ENCODE results near the gene CACNB2.
A peak's percentile ranks its signal among the peaks of the same experiment; 100 is the strongest.

The CACNB2 gene

GRCh38 chr10:18210711-18211110, 70.5 kb downstream of the CACNB2 start:
- Histone ChIP-seq H3K4me2 (no peak overlapping the region), H3K36me3 (no peaks in the 10 kb centered on the region), H3K27me3 (no peaks in the 10 kb centered on the region)

GRCh38 chr10:18211862-18212261, 71.6 kb downstream of the CACNB2 start:
- no peak for TF ChIP-seq Cebpa-rat (IDR thresholded peaks at IDR 0.05)
- Histone ChIP-seq H3K4me3 (no peak overlapping the region), H3K9ac (no peak overlapping the region), H4K20me1 (no peaks in the 10 kb centered on the region), H3K4me2 (no peak overlapping the region), H3K4me1 (peaks cover 18% of the 10 kb centered on the region), H3K27ac (no peak overlapping the region), H3K36me3 (no peaks in the 10 kb centered on the region), H3K9me3 (no peaks in the 10 kb centered on the region), H3K27me3 (no peaks in the 10 kb centered on the region)

More at GRCh38 chr10:18210711-18211110, 70.5 kb downstream of the CACNB2 start:
- Histone ChIP-seq H3K9me3 (no peaks in the 10 kb centered on the region), H3K27ac (no peak overlapping the region), H4K20me1 (no peaks in the 10 kb centered on the region), H3K4me3 (no peak overlapping the region), H3K9ac (no peak overlapping the region), H3K4me1 (peaks cover 18% of the 10 kb centered on the region)
- TF ChIP-seq Cebpa-rat (IDR thresholded peaks at IDR 0.05): no peak

DNA sequence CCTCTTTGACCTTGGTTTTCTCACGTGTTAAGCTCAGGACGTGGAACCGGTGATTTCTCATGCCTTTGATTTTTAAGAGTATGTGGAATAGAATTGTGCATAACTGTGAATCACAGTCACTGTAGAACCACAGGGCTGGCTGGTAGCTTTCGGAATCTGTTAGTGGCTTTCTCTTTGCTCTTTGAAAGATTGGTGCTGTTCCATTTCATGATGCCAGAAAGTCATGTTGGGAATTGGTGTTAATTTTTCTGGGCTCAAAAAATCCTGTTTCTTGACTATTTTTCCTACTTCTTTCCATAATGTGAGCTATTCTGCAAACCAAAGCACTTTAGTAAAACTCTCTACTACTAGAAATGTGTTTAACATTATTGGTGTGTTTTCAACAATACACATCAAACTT, 73.0 kb downstream of the CACNB2 start:
- H4K20me1 ChIP-seq: no peaks in the 10 kb centered on the region
- TF ChIP-seq Cebpa-rat (IDR thresholded peaks at IDR 0.05): no peak
- no peaks in the 10 kb centered on the region for H3K27me3 ChIP-seq
- no peak overlapping the region for H3K4me3 ChIP-seq
- H3K9ac ChIP-seq: no peak overlapping the region
- no peaks in the 10 kb centered on the region for H3K36me3 ChIP-seq
- peaks cover 18% of the 10 kb centered on the region for H3K4me1 ChIP-seq
- no peak overlapping the region for H3K27ac ChIP-seq
- peak overlapping the region; percentile 48 for H3K4me2 ChIP-seq
- H3K9me3 ChIP-seq: no peaks in the 10 kb centered on the region

GRCh38 chr10:18214691-18215563, 74.7 kb downstream of the CACNB2 start:
- no peaks in the 10 kb centered on the region for H4K20me1 ChIP-seq
- H3K4me3 ChIP-seq: no peak overlapping the region
- H3K4me2 ChIP-seq: no peak overlapping the region
- no peaks in the 10 kb centered on the region for H3K36me3 ChIP-seq
- H3K9ac ChIP-seq: no peak overlapping the region
- no peak for TF ChIP-seq Cebpa-rat (IDR thresholded peaks at IDR 0.05)
- H3K9me3 ChIP-seq: no peaks in the 10 kb centered on the region
- no peaks in the 10 kb centered on the region for H3K27me3 ChIP-seq
- peaks cover 12% of the 10 kb centered on the region for H3K4me1 ChIP-seq
- no peak overlapping the region for H3K27ac ChIP-seq

DNA sequence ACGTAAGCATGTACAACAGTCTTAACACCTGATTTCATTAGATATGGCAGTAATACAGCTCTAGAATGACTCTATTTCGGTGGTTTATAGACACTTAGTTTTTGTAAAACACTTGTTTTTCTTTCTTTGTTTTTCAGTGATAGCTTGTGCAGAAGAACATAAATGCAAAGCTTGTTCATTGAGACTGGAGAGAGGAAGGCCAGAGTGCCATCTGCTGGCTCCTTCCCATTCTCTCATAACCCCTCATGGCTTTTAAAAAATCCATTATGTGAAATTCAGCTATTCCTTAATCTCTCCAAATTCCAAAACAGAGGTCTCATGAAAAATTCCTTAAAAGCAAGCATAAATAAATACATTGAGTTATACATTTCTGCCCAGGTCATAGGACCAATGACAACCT, 76.3 kb downstream of the CACNB2 start:
- Histone ChIP-seq H3K9ac (no peak overlapping the region), H4K20me1 (no peaks in the 10 kb centered on the region), H3K27me3 (no peaks in the 10 kb centered on the region), H3K36me3 (no peaks in the 10 kb centered on the region), H3K4me2 (no peak overlapping the region), H3K4me1 (peaks cover 12% of the 10 kb centered on the region), H3K9me3 (no peaks in the 10 kb centered on the region), H3K27ac (no peak overlapping the region), H3K4me3 (no peak overlapping the region)
- TF ChIP-seq Cebpa-rat (IDR thresholded peaks at IDR 0.05): no peak

GRCh38 chr10:18217577-18217976, 77.4 kb downstream of the CACNB2 start:
- TF ChIP-seq Cebpa-rat (IDR thresholded peaks at IDR 0.05): no peak
- H3K4me2 ChIP-seq: no peak overlapping the region
- H3K36me3 ChIP-seq: no peaks in the 10 kb centered on the region
- H3K27me3 ChIP-seq: no peaks in the 10 kb centered on the region
- no peaks in the 10 kb centered on the region for H4K20me1 ChIP-seq
- no peak overlapping the region for H3K9ac ChIP-seq
- H3K4me3 ChIP-seq: no peak overlapping the region
- H3K27ac ChIP-seq: no peak overlapping the region
- peaks cover 11% of the 10 kb centered on the region for H3K4me1 ChIP-seq
- no peaks in the 10 kb centered on the region for H3K9me3 ChIP-seq

DNA sequence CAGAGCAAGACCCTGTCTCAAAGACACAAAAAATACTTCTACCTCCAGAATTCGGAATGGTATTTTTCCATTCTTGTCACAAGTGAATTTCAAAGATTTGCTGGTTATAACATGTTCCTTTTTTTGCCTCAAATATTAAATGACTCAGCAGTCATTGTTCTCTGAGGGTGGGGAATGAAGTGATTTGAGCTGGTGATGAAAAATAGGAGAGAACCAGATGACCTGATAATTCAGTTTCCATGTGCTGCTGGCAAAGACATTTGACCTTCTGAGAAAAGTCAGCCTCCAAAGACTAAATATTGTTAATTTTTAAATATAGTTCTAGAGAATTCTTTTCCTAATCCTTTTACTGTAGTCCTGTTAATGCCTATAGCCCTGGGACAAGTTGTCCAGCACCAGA, 78.9 kb downstream of the CACNB2 start:
- no peaks in the 10 kb centered on the region for H3K9me3 ChIP-seq
- no peaks in the 10 kb centered on the region for H3K36me3 ChIP-seq
- no peak overlapping the region for H3K27ac ChIP-seq
- no peaks in the 10 kb centered on the region for H4K20me1 ChIP-seq
- H3K27me3 ChIP-seq: no peaks in the 10 kb centered on the region
- no peaks in the 10 kb centered on the region for H3K4me1 ChIP-seq
- H3K9ac ChIP-seq: no peak overlapping the region
- no peak overlapping the region for H3K4me3 ChIP-seq
- H3K4me2 ChIP-seq: no peak overlapping the region
- no peak for TF ChIP-seq Cebpa-rat (IDR thresholded peaks at IDR 0.05)

GRCh38 chr10:18221123-18221522, 80.9 kb downstream of the CACNB2 start:
- TF ChIP-seq Cebpa-rat (IDR thresholded peaks at IDR 0.05): no peak
- H3K4me2 ChIP-seq: no peak overlapping the region
- no peaks in the 10 kb centered on the region for H3K36me3 ChIP-seq
- H3K4me3 ChIP-seq: no peak overlapping the region
- H3K9ac ChIP-seq: no peak overlapping the region
- no peaks in the 10 kb centered on the region for H4K20me1 ChIP-seq
- H3K9me3 ChIP-seq: no peaks in the 10 kb centered on the region
- no peaks in the 10 kb centered on the region for H3K4me1 ChIP-seq
- no peaks in the 10 kb centered on the region for H3K27me3 ChIP-seq
- H3K27ac ChIP-seq: no peak overlapping the region

DNA sequence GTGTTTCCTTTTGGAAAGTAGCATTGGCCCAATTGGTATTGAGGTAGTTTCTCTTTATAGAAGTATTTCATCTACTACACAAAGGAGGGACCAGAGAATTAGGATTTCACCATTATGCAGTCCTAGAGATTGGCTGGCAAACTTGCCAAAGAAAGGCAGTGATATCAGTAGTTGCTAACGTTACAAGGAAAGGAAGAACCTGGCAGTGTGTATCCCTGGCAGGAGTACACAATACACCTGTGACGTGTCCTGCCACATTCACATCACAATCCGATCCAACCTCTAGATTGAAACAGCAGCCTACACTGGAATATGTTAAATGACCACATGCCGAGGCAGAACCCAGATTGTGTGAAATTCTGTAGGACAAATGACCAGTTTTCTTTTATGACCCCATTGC, 81.7 kb downstream of the CACNB2 start:
- H3K4me2 ChIP-seq: no peak overlapping the region
- no peaks in the 10 kb centered on the region for H3K4me1 ChIP-seq
- H3K27me3 ChIP-seq: no peaks in the 10 kb centered on the region
- no peak overlapping the region for H3K27ac ChIP-seq
- H3K9me3 ChIP-seq: no peaks in the 10 kb centered on the region
- no peaks in the 10 kb centered on the region for H4K20me1 ChIP-seq
- no peak overlapping the region for H3K4me3 ChIP-seq
- no peak for TF ChIP-seq Cebpa-rat (IDR thresholded peaks at IDR 0.05)
- H3K36me3 ChIP-seq: no peaks in the 10 kb centered on the region
- no peak overlapping the region for H3K9ac ChIP-seq

- H3K4me2 ChIP-seq: no peak overlapping the region
- no peak overlapping the region for H3K27ac ChIP-seq
- H3K4me1 ChIP-seq: no peaks in the 10 kb centered on the region
- no peaks in the 10 kb centered on the region for H4K20me1 ChIP-seq
- TF ChIP-seq Cebpa-rat (IDR thresholded peaks at IDR 0.05): no peak
- H3K9me3 ChIP-seq: no peaks in the 10 kb centered on the region
- H3K9ac ChIP-seq: no peak overlapping the region
- H3K4me3 ChIP-seq: no peak overlapping the region
- no peaks in the 10 kb centered on the region for H3K36me3 ChIP-seq
- no peaks in the 10 kb centered on the region for H3K27me3 ChIP-seq
Measured at GRCh38 chr10:18222866-18223265, 82.6 kb downstream of the CACNB2 start.

Measured in BLaER1 (cell line).